ENCODE data around the gene IQCF6.
"Not testable (repeated sequence)": the region's sequence is repeated elsewhere in the genome, so short reads cannot be mapped to it uniquely, and the experiment has no call there.

The IQCF6 gene

GRCh38 chr3:51779137-51779536, at the start of gene IQCF6:
IQCF6 (minus strand) TSS chr3:51779237; CDS start chr3:51779224, 13 bp downstream.
- no peak for DNase-seq

GRCh38 chr3:51828297-51828696, 49.3 kb upstream of the IQCF6 start:
- DNase-seq, result no peak

GRCh38 chr3:51819709-51820406, 40.8 kb upstream of the IQCF6 start:
- peak; percentile 22 for DNase-seq

GRCh38 chr3:51819151-51819550, 40.1 kb upstream of the IQCF6 start:
- DNase-seq, result no peak

GRCh38 chr3:51817375-51817774, 38.3 kb upstream of the IQCF6 start:
- no peak for DNase-seq

GRCh38 chr3:51816723-51817122, 37.7 kb upstream of the IQCF6 start:
- no peak for DNase-seq

GRCh38 chr3:51815614-51816013, 36.6 kb upstream of the IQCF6 start:
- DNase-seq, result no peak

GRCh38 chr3:51814034-51814433, 35.0 kb upstream of the IQCF6 start:
- no peak for DNase-seq

- no peak for DNase-seq
Measured at GRCh38 chr3:51813539-51813938, 34.5 kb upstream of the IQCF6 start.

GRCh38 chr3:51808934-51809333, 29.9 kb upstream of the IQCF6 start:
- no peak for DNase-seq

GRCh38 chr3:51802106-51802703, 23.2 kb upstream of the IQCF6 start:
- no peak for DNase-seq

- DNase-seq, result no peak
Measured at GRCh38 chr3:51800750-51801125, 21.7 kb upstream of the IQCF6 start.

GRCh38 chr3:51799879-51800749, 21.1 kb upstream of the IQCF6 start:
- peak; percentile 65 for DNase-seq

- DNase-seq, result no peak
Measured at GRCh38 chr3:51798411-51798963, 19.4 kb upstream of the IQCF6 start.

- DNase-seq, result no peak
Measured at GRCh38 chr3:51796854-51797253, 17.8 kb upstream of the IQCF6 start.

- DNase-seq, result no peak
Measured at GRCh38 chr3:51794206-51794605, 15.2 kb upstream of the IQCF6 start.

GRCh38 chr3:51792206-51792605, 13.2 kb upstream of the IQCF6 start:
- no peak for DNase-seq

- DNase-seq, result no peak
Measured at GRCh38 chr3:51789437-51789836, 10.4 kb upstream of the IQCF6 start.

GRCh38 chr3:51787576-51787975, 8.5 kb upstream of the IQCF6 start:
- not testable (repeated sequence) for DNase-seq

GRCh38 chr3:51786267-51786666, 7.2 kb upstream of the IQCF6 start:
- DNase-seq, result no peak

GRCh38 chr3:51778554-51778953, 483 bp downstream of the IQCF6 start:
- DNase-seq, result no peak

- DNase-seq, result no peak
Measured at GRCh38 chr3:51777985-51778384, 1.1 kb downstream of the IQCF6 start.

GRCh38 chr3:51773529-51774056, 5.4 kb downstream of the IQCF6 start:
- DNase-seq, result no peak
